Fibroblast of the aortic adventitia (primary cell): ENCODE measurements around the gene ATP8B3. TPM values are rescaled to one million over a fixed set of nuclear protein-coding genes. Genes with fewer than 3 reads are reported as not detected.
"Not testable (repeated sequence)": the region's sequence is repeated elsewhere in the genome, so short reads cannot be mapped to it uniquely, and the experiment has no call there.

Source experiments
- DNase-seq: peaks from one replicate; pipeline ENCODE4 v3.0.0-alpha.2; 2010; ENCODE audit warnings: low read depth
- H3K4me3 ChIP-seq: 2 replicates; pipeline ENCODE4 v1.5.1; 2011; ENCODE audit warnings: low read depth, mild to moderate bottlenecking, control low read depth, low read length, moderate library complexity
- CTCF ChIP-seq: IDR thresholded peaks from 2 replicates; pipeline ENCODE4 v1.5.1; 2011; ENCODE audit warnings: mild to moderate bottlenecking, low read length, control low read depth, inconsistent platforms; ENCODE audit not compliant: insufficient read depth
- total RNA-seq: library from RNA; depleted of rRNA; stranded (reverse); fragments of >200 nt; gene quantifications from 2 replicates; pipeline ENCODE4 v1.2.3, GENCODE V29; 2012; ENCODE audit warnings: low replicate concordance

Gene ATP8B3
- total RNA-seq, 1 donor = 3.3 TPM

- DNase-seq = no peak
- H3K4me3 ChIP-seq = no peak overlapping the region
- no peak for TF ChIP-seq CTCF
Measured at GRCh38 chr19:1799695-1800342, 12.3 kb downstream of the ATP8B3 start.

GRCh38 chr19:1797313-1797712 is 14.8 kb downstream of the ATP8B3 start:
- not testable (repeated sequence) for H3K4me3 ChIP-seq, DNase-seq

GRCh38 chr19:1796395-1797142 is 15.5 kb downstream of the ATP8B3 start:
- TF ChIP-seq CTCF = no peak
- H3K4me3 ChIP-seq = no peak overlapping the region
- DNase-seq = no peak

DNA sequence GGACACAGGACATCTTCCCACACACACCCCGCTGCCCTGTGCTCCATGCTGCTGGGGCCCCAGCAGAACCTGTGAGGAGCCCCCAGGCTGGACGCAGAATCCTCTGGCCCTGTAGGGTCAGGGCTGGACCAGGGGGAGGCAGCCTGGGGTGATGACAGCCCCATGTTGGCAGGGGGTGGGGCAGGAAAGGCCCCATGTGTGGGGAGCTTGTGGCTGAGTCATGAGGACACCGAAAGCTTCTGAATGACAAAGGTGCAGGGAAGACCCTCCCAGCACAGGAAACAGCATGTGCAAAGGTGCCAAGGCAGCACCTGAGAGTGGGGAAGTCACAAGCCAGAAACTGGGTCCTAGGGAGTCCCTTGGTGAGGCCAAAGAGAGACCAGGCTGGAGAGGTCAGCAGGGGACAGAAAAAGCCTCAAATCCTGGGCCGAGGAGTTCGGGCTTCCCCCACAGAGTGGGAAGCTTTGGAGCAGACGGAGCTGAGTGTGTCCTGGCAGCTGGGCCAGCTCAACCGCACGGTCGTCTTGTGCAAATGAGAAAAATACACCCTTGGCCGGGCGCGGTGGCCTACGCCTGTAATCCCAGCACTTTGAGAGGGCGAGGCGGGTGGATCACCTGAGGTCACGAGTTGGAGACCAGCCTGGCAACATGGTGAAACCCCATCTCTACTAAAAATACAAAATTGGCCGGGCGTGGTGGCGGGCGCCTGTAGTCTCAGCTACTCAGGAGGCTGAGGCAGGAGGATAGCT is 17.5 kb downstream of the ATP8B3 start:
- TF ChIP-seq CTCF = no peak
- no peak for DNase-seq
- H3K4me3 ChIP-seq = no peak overlapping the region

DNA sequence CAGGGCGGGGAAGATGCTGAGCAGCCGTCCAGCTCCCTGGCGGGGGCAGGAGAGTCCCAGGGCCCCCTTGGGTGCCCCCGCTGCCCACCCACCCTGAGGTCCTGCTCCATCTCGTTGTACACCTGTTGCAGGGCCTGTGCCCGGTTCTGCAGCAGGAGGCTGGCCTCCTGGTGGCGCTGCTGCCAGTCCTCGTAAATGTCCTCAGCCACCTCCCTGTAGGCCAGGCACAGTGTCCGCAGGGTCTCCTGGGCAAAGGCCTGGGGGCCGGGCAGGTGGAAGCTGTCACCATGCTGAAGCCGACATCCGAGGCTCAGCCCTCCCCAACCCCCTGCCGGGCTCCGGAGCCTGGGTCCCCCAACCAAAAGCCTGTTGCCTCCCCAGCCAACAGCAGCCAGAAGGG is 20.2 kb downstream of the ATP8B3 start:
- no peak for DNase-seq
- no peak overlapping the region for H3K4me3 ChIP-seq
- no peak for TF ChIP-seq CTCF

DNA sequence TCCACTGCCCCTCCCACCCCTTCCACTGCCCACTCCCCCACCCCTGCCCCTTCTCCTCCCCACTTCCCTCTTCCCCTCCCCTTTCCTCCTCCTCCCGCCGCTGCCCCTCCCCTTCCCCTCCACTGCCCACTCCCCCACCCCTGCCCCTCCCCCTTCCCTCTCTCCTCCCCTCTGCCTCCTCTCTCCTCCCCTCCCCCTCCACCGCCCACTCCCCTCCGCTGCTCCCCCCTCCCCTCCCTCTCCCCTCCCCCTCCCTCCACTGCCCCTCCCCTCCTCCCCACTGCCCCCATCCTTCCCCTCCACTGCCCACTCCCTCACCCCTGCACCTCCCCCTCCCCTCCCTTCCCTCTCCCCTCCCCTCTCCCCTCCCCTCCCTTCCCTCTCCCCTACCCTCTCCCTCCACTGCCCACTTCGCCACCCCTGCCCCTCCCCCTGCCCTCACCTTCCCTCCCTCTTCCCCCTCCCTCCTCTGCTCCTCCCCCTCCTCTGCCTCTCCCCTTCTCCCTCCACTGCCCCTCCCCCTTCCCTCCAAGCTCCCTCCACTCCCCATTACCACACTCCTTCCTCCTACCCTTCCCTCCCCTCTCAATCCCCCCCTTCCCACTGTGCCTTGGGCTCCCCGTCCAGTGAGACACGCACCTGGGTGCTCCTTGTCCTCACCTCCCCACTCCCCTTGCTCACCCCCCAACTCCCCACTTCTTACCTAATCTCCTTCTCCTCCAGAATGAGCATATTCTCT is 21.9 kb downstream of the ATP8B3 start:
- no peak for TF ChIP-seq CTCF
- DNase-seq = no peak
- no peak overlapping the region for H3K4me3 ChIP-seq
